ENCODE results near the gene HPGD. TPM values are rescaled to one million over a fixed set of nuclear protein-coding genes. Genes with fewer than 3 reads are reported as not detected.

HPGD gene
- total and polyA plus RNA-seq, 4 donors: 19.8 to 144 (median 40.4) TPM

DNA sequence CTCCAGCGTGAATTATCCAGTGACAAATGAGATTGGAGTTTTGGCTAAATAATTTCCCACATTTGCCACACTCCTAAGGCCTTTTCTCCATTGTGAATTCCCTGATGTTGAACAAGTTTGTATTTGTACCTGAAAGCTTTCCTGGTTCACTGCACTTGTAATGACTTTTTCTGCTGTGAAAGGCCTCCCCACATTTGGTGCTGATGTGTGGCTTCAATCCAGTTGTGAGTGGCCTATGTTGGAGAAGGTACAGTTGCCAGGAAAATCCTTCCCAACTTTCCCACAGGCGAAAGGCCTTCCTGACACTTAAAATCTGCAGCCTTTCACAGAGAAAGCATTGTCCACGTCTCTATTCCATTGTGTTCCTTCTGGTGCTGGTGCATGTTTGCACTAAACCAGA lies 17.3 kb upstream of the HPGD start:
- DNase-seq: no peak
- Histone ChIP-seq H3K9me3 (ENCODE audit: control insufficient read depth in 4 of 4, insufficient read depth in 3 of 4, low read length in 3 of 4) (no peaks in the 10 kb centered on the region), H3K27me3 (ENCODE audit: control insufficient read depth in 3 of 3, insufficient read depth in 3 of 3, low read length in 2 of 3) (no peaks in the 10 kb centered on the region), H3K36me3 (ENCODE audit: control insufficient read depth in 4 of 4, insufficient read depth in 4 of 4, low read length in 4 of 4) (no peaks in the 10 kb centered on the region), H3K4me1 (ENCODE audit: control insufficient read depth in 5 of 5, insufficient read depth in 5 of 5, low read length in 5 of 5) (no peaks in the 10 kb centered on the region), H3K9ac (ENCODE audit: insufficient read depth in 1 of 2, low read length in 2 of 2) (no peak overlapping the region), H3K27ac (ENCODE audit: low read depth in 1 of 2, low read length in 1 of 2) (no peak overlapping the region), H3K4me3 (no peak overlapping the region)
- TF ChIP-seq, protein P1, sequence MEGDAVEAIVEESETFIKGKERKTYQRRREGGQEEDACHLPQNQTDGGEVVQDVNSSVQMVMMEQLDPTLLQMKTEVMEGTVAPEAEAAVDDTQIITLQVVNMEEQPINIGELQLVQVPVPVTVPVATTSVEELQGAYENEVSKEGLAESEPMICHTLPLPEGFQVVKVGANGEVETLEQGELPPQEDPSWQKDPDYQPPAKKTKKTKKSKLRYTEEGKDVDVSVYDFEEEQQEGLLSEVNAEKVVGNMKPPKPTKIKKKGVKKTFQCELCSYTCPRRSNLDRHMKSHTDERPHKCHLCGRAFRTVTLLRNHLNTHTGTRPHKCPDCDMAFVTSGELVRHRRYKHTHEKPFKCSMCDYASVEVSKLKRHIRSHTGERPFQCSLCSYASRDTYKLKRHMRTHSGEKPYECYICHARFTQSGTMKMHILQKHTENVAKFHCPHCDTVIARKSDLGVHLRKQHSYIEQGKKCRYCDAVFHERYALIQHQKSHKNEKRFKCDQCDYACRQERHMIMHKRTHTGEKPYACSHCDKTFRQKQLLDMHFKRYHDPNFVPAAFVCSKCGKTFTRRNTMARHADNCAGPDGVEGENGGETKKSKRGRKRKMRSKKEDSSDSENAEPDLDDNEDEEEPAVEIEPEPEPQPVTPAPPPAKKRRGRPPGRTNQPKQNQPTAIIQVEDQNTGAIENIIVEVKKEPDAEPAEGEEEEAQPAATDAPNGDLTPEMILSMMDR (IDR thresholded peaks at IDR 0.05; ENCODE audit: control extremely low read depth, extremely low read depth): no peak
- no peak for ATAC-seq (ENCODE audit: insufficient read depth, low FRiP score)
- WGBS, 2 donors: 91 to 92% methylated on average over 3 of the region's 3 CpGs

DNA sequence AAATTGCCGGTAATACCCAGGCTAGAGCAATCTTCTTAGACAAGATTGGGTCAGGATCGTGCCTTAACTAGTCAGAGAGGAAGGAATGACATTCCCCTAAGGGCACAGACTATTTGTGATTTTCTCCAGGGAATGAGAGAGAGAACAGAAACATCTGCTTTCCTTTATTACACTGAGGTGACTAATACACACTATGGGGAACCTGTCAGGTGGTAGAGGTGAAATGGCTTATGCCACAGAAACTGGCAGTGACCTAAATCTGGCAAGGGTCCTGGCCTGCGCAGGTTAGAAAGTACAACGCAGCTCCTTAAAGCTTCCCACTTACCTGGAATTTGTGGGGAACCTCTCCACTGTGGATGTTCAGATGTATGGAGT lies 16.6 kb upstream of the HPGD start:
- H3K27me3 ChIP-seq (ENCODE audit: control insufficient read depth in 3 of 3, insufficient read depth in 3 of 3, low read length in 2 of 3): no peaks in the 10 kb centered on the region
- no peak for ATAC-seq (ENCODE audit: insufficient read depth, low FRiP score)
- WGBS, 2 donors: 83 to 98% methylated on average over 4 of the region's 4 CpGs

DNA sequence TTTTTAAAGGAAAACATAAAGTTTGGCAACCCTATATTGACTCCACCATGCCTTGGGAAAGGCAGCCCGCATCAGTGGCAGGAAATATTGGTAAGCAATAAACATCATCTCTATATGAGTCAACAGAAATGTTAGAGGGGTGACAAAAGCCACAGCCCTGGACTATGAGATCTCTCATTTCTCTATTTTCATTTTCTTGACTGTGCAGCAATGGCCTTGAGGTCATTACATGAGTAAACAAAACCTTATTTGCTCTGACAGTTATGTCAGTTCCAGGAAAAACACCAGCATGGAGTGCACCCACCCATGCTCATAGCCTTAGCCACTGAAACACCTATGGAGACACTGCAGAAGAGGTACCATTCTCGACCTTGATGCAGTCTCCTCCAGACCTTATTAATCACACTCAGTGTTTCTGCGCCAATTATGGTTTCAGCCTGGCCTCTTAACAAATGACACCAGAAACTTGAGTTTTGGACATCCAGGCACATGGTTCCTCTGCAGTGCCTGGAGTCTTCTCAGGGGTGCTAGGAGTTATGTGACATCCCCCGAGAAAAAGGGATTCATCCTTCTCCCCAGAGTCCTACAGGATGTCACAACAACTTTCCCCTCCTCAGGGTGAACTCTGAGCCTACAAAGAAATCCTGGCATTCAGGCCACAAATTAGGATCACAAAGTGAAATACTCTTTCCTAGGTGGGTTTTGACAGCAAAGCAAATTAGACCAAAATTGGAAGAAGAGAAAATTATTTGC lies 16.0 kb upstream of the HPGD start:
- Histone ChIP-seq H3K27me3 (ENCODE audit: control insufficient read depth in 3 of 3, insufficient read depth in 3 of 3, low read length in 2 of 3) (no peaks in the 10 kb centered on the region), H3K36me3 (ENCODE audit: control insufficient read depth in 4 of 4, insufficient read depth in 4 of 4, low read length in 4 of 4) (no peaks in the 10 kb centered on the region), H3K9ac (ENCODE audit: insufficient read depth in 1 of 2, low read length in 2 of 2) (no peak overlapping the region), H3K4me1 (ENCODE audit: control insufficient read depth in 5 of 5, insufficient read depth in 5 of 5, low read length in 5 of 5) (no peaks in the 10 kb centered on the region), H3K9me3 (ENCODE audit: control insufficient read depth in 4 of 4, insufficient read depth in 3 of 4, low read length in 3 of 4) (no peaks in the 10 kb centered on the region), H3K27ac (ENCODE audit: low read depth in 1 of 2, low read length in 1 of 2) (no peak overlapping the region), H3K4me3 (no peak overlapping the region)
- ATAC-seq (ENCODE audit: insufficient read depth, low FRiP score): no peak
- DNase-seq: no peak
- TF ChIP-seq, protein P1 (IDR thresholded peaks at IDR 0.05; ENCODE audit: control extremely low read depth, extremely low read depth): no peak
- WGBS, 2 donors: 80 to 81% methylated on average over 4 of the region's 4 CpGs

More for the DNA sequence above, 16.6 kb upstream of the HPGD start:
- no peak overlapping the region for H3K27ac ChIP-seq (ENCODE audit: low read depth in 1 of 2, low read length in 1 of 2)
- no peaks in the 10 kb centered on the region for H3K36me3 ChIP-seq (ENCODE audit: control insufficient read depth in 4 of 4, insufficient read depth in 4 of 4, low read length in 4 of 4)
- H3K4me1 ChIP-seq (ENCODE audit: control insufficient read depth in 5 of 5, insufficient read depth in 5 of 5, low read length in 5 of 5): no peaks in the 10 kb centered on the region
- H3K9me3 ChIP-seq (ENCODE audit: control insufficient read depth in 4 of 4, insufficient read depth in 3 of 4, low read length in 3 of 4): no peaks in the 10 kb centered on the region
- DNase-seq: no peak
- no peak overlapping the region for H3K9ac ChIP-seq (ENCODE audit: insufficient read depth in 1 of 2, low read length in 2 of 2)
- no peak overlapping the region for H3K4me3 ChIP-seq
- TF ChIP-seq, protein P1 (IDR thresholded peaks at IDR 0.05; ENCODE audit: control extremely low read depth, extremely low read depth): no peak

DNA sequence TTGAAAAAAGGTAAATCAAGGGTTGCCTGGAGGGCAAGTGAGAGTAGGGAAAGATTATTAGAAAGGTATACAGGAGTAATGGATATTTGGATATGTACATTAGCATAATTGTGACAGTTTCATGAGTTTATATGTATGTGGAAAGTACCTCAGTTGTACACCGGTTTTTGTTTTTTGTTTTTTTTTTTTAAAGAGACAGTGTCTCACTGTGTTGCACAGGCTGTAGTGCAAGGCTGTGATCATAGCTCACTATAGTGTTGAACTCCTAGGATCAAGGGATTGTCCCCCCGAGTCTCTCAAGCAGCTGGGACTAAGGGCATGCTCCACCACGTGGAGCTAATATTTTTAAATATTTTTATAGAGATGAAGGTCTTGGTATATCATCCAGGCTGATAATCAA lies 15.3 kb upstream of the HPGD start:
- Histone ChIP-seq H3K4me1 (ENCODE audit: control insufficient read depth in 5 of 5, insufficient read depth in 5 of 5, low read length in 5 of 5) (no peaks in the 10 kb centered on the region), H3K9ac (ENCODE audit: insufficient read depth in 1 of 2, low read length in 2 of 2) (no peak overlapping the region), H3K36me3 (ENCODE audit: control insufficient read depth in 4 of 4, insufficient read depth in 4 of 4, low read length in 4 of 4) (no peaks in the 10 kb centered on the region), H3K27me3 (ENCODE audit: control insufficient read depth in 3 of 3, insufficient read depth in 3 of 3, low read length in 2 of 3) (no peaks in the 10 kb centered on the region), H3K27ac (ENCODE audit: low read depth in 1 of 2, low read length in 1 of 2) (no peak overlapping the region), H3K9me3 (ENCODE audit: control insufficient read depth in 4 of 4, insufficient read depth in 3 of 4, low read length in 3 of 4) (no peaks in the 10 kb centered on the region), H3K4me3 (no peak overlapping the region)
- WGBS, 2 donors: 78 to 82% methylated on average over 3 of the region's 3 CpGs
- DNase-seq: no peak
- ATAC-seq (ENCODE audit: insufficient read depth, low FRiP score): no peak
- TF ChIP-seq, protein P1 (IDR thresholded peaks at IDR 0.05; ENCODE audit: control extremely low read depth, extremely low read depth): no peak

All from lung (tissue), 12 donors.